ENCODE results near the gene CD70. TPM values are rescaled to one million over a fixed set of nuclear protein-coding genes. Genes with fewer than 3 reads are reported as not detected.

Gene CD70
- total and polyA plus RNA-seq, 2 donors (not counting 3 experiments of a cell fraction or from before 2014, with no cell fraction given): not detected

GRCh38 chr19:6568816-6569215 lies 22.1 kb downstream of the CD70 start:
- ChIA-PET POLR2A (no interaction called here), CTCF (interaction anchor here (1.1 kb wide), 1 partner anchor 86 kb away, joined by 3 read pairs; no protein-coding TSS in a partner anchor)
- H3K9ac ChIP-seq (replicated peaks; ENCODE audit: extremely low read depth, insufficient read depth, low read length): no peak overlapping the region
- H3K27ac ChIP-seq (ENCODE audit: insufficient read depth, low read depth, low read length): no peak overlapping the region
- DNase-seq (ENCODE audit: low read depth, low spot score) (no peak), FAIRE-seq (no peak)
- TF ChIP-seq JUN (IDR thresholded peaks at IDR 0.05; ENCODE audit: borderline replicate concordance, insufficient read depth, insufficient read length, low read depth): no peak
- TF ChIP-seq EZH2 (IDR thresholded peaks at IDR 0.05; ENCODE audit: borderline replicate concordance, low read depth, low read length, severe bottlenecking): no peak
- TF ChIP-seq MAX (IDR thresholded peaks at IDR 0.05; ENCODE audit: insufficient read depth, insufficient read length): no peak
- no peak for TF ChIP-seq MYC (IDR thresholded peaks at IDR 0.05; ENCODE audit: low read depth, low read length)
- no peak for TF ChIP-seq POLR2AphosphoS5 (IDR thresholded peaks at IDR 0.05; ENCODE audit: insufficient read depth, low read depth, low read length)
- no peak for TF ChIP-seq GATA2 (IDR thresholded peaks at IDR 0.05; ENCODE audit: insufficient read depth, insufficient read length, low read depth, low read length)
- TF ChIP-seq CTCF (IDR thresholded peaks at IDR 0.05; ENCODE audit: extremely low read depth in 1 of 2, insufficient read depth in 1 of 2, low read depth in 1 of 2, low read length in 2 of 2): no peak
- no peak for TF ChIP-seq FOS (IDR thresholded peaks at IDR 0.05; ENCODE audit: borderline replicate concordance, insufficient read depth, low read length)
- no peak for TF ChIP-seq POLR2A (IDR thresholded peaks at IDR 0.05; ENCODE audit: low read depth, low read length)
- no TSS peak for BruUV-seq (replicated peaks)
- H3K9me1 ChIP-seq (replicated peaks; ENCODE audit: control insufficient read depth, extremely low read depth, insufficient read depth, low read length): no peaks in the 10 kb centered on the region
- H4K20me1 ChIP-seq (replicated peaks; ENCODE audit: control insufficient read depth, extremely low read depth, insufficient read depth, low read length): no peaks in the 10 kb centered on the region
- H3K4me1 ChIP-seq (ENCODE audit: control insufficient read depth, extremely low read depth, insufficient read depth, low read length): no peaks in the 10 kb centered on the region
- peaks cover 0 to 2% of the 10 kb centered on the region in 2 experiments for H3K27me3 ChIP-seq (ENCODE audit: control insufficient read depth in 2 of 2, insufficient read depth in 2 of 2, low read length in 2 of 2)
- H2AFZ ChIP-seq (ENCODE audit: low read depth, low read length): no peak overlapping the region
- dilution Hi-C loops (cut with MboI; ENCODE audit: extremely low pct_ligation_motif_present, low sequenced_read_pairs): no loop called here
- no peaks in the 10 kb centered on the region for H3K79me2 ChIP-seq (ENCODE audit: control insufficient read depth, insufficient read depth, low read length)
- intact Hi-C loops (cut with micrococcal nuclease): no loop called here
- H3K4me3 ChIP-seq (replicated peaks in 1 of 3; ENCODE audit: insufficient read depth in 1 of 3, low read depth in 1 of 3, low read length in 3 of 3): no peak overlapping the region
- peaks cover 2% of the 10 kb centered on the region for H3K9me3 ChIP-seq (replicated peaks; ENCODE audit: control insufficient read depth, insufficient read depth, low read length)
- H3K36me3 ChIP-seq (ENCODE audit: control insufficient read depth in 2 of 2, extremely low read depth in 1 of 2, insufficient read depth in 2 of 2, low read length in 2 of 2): no peaks in the 10 kb centered on the region
- H3K4me2 ChIP-seq (ENCODE audit: insufficient read depth, low read length): no peak overlapping the region
